Erythroblast (primary cell): ENCODE data around the gene FAT2.

Source experiments
- GATA1 ChIP-seq: IDR thresholded peaks from 2 replicates; pipeline ENCODE4 v1.6.1; 2011; ENCODE audit warnings: low read depth, mild to moderate bottlenecking, control low read depth, low read length, moderate library complexity
- POLR2A ChIP-seq: IDR thresholded peaks from 2 replicates; pipeline ENCODE4 v1.6.1; 2011; ENCODE audit warnings: mild to moderate bottlenecking, low read length

GRCh38 chr5:151602806-151603205, 11.7 kb upstream of the FAT2 start:
- TF ChIP-seq POLR2A (no peak), GATA1 (no peak)
